Stimulated activated CD4-positive, alpha-beta T cell treated with anti-CD3 and anti-CD28 coated beads, Interleukin-1b, Interleukin-23, amount 100 ng/mL, for 48 hours (primary cell): ENCODE data around the gene VSTM4.

Source experiments
- DNase-seq: peaks from one replicate; pipeline ENCODE4 v3.0.0-alpha.2; 2020

Gene VSTM4

GRCh38 chr10:49001402-49001801 lies 113.9 kb downstream of the VSTM4 start:
- no peak for DNase-seq

GRCh38 chr10:49000437-49001398 lies 114.6 kb downstream of the VSTM4 start:
- DNase-seq: no peak

- DNase-seq: no peak
These were observed 116.0 kb downstream of the VSTM4 start for GRCh38 chr10:48999346-48999745.

- no peak for DNase-seq
These were observed 119.0 kb downstream of the VSTM4 start for GRCh38 chr10:48996329-48996728.

- DNase-seq: no peak
These were observed 121.7 kb downstream of the VSTM4 start for GRCh38 chr10:48993627-48994026.

GRCh38 chr10:48990226-48990625 lies 125.1 kb downstream of the VSTM4 start:
- DNase-seq: no peak

GRCh38 chr10:48985621-48986158 lies 129.6 kb downstream of the VSTM4 start:
- DNase-seq: no peak

GRCh38 chr10:48983648-48984351 lies 131.5 kb downstream of the VSTM4 start:
- DNase-seq: no peak

- DNase-seq: no peak
These were observed 132.7 kb downstream of the VSTM4 start for GRCh38 chr10:48982584-48982983.

- DNase-seq: peak; percentile 23
These were observed 133.9 kb downstream of the VSTM4 start for GRCh38 chr10:48981310-48981907.

GRCh38 chr10:48978318-48978717 lies 137.0 kb downstream of the VSTM4 start:
- no peak for DNase-seq

GRCh38 chr10:48976196-48976595 lies 139.1 kb downstream of the VSTM4 start:
- no peak for DNase-seq

- no peak for DNase-seq
These were observed 140.7 kb downstream of the VSTM4 start for GRCh38 chr10:48974510-48975156.

GRCh38 chr10:48973065-48973464 lies 142.3 kb downstream of the VSTM4 start:
- no peak for DNase-seq

GRCh38 chr10:48970654-48971053 lies 144.7 kb downstream of the VSTM4 start:
- no peak for DNase-seq

GRCh38 chr10:48970046-48970445 lies 145.3 kb downstream of the VSTM4 start:
- no peak for DNase-seq

GRCh38 chr10:48968036-48968435 lies 147.3 kb downstream of the VSTM4 start:
- DNase-seq: no peak

GRCh38 chr10:48965460-48965859 lies 149.9 kb downstream of the VSTM4 start:
- DNase-seq: no peak
